Measurements from ENCODE around the gene OR8D2.

DNA sequence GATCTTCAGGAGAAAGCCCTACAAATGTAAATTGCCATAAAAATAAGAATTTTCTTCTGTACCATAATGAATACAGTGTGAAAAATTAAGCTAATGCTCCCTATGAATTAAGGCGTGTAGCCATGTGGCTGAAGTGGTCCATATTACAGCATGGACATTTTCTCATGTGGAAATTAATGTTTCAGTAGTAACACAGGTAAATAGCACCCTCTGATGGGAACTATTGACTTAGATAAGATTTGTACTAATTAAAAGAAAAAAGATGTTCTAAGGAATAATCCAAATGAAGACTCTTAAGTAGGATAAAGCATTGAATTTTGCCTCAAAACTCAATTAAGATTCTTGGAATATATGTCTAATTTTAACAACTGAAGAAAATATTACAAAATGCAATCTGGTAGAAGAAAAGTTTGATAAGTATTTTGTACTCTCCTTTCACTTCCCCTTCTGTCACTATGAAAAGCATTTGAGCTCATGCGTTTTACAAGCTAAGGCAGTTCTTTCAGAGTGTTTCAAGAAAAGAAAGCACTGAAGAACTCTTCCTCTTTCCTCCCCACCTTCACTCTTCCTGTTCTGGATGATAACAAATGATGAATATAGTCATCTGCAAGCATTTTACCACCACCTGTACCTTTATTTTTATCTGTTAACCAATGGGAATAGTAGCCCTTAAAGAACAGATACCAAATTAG lies 9.9 kb upstream of the OR8D2 start:
- TF ChIP-seq, protein P1, sequence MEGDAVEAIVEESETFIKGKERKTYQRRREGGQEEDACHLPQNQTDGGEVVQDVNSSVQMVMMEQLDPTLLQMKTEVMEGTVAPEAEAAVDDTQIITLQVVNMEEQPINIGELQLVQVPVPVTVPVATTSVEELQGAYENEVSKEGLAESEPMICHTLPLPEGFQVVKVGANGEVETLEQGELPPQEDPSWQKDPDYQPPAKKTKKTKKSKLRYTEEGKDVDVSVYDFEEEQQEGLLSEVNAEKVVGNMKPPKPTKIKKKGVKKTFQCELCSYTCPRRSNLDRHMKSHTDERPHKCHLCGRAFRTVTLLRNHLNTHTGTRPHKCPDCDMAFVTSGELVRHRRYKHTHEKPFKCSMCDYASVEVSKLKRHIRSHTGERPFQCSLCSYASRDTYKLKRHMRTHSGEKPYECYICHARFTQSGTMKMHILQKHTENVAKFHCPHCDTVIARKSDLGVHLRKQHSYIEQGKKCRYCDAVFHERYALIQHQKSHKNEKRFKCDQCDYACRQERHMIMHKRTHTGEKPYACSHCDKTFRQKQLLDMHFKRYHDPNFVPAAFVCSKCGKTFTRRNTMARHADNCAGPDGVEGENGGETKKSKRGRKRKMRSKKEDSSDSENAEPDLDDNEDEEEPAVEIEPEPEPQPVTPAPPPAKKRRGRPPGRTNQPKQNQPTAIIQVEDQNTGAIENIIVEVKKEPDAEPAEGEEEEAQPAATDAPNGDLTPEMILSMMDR (IDR thresholded peaks at IDR 0.05), result peak in 2 of 6 experiments; percentile 13 to 23
- TF ChIP-seq POLR2A (IDR thresholded peaks at IDR 0.05), result no peak
